CD4-positive, alpha-beta T cell treated with Interleukin-4 for 1 hour (primary cell): ENCODE measurements around the gene TMEM178B.

Experiments
- DNase-seq, 2 donors: peaks; one replicate each; pipeline ENCODE4 v3.0.0-alpha.2; 2020 to 2022

TMEM178B gene

GRCh38 chr7:141265668-141266067 is 191.8 kb downstream of the TMEM178B start:
- no peak for DNase-seq

GRCh38 chr7:141268614-141269013 is 194.8 kb downstream of the TMEM178B start:
- no peak for DNase-seq

DNA sequence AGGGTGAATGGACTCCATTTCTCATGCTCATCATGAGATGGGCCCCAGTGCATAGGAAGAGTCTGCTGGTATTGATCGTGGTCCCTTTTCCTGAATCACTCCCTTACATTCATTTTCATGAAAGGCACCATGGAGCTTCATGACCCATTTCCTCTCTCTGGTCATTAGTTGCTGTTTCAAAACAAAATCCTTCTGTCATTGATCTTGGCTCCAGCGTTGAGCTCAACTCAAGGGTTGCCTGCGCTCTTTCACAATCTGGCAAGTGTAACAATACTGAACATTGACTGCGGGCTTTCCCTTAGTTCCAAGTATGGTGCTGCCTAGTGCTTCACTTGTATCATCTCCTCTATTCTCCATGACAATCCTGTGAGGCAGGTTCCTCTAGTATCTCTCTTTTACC is 197.6 kb downstream of the TMEM178B start:
- DNase-seq, result no peak

DNA sequence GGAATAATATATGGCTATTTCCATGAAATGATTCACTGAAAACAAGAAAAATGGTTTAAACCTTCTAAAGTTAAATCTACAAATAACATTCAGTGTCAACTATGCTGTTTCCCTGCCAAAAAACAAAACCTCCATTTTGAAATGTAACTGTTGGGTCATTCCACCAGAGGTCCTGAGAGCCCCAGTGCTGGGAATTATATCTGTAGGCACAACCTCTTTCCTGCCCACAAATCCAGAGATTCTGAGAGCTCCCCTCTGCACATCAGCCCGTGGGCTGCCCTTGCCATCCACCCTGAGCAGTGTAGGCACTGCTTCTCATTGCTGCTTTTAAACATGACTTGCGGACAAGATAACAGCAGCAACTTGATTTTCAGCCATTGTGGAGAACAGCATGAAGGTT is 198.6 kb downstream of the TMEM178B start:
- DNase-seq, result no peak

GRCh38 chr7:141275350-141275749 is 201.5 kb downstream of the TMEM178B start:
- no peak for DNase-seq

DNA sequence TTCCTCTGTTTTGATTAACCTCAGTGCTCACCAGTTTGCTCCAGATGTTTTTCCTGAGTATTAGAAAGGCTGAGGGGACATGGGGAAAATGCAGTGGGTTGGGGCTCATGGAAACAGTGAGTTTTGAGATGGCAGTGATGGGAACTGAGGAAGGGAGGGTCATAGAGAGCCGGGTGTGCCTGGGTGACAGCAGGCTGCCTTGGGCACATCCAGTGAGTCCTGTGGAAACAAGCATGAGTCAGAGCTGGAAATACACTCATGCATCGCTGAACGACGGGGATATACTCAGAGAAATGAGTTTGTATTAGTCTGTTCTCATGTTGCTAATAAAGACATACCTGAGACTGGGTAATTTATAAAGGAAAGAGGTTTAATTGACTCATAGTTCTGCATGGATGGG is 202.2 kb downstream of the TMEM178B start:
- no peak for DNase-seq

DNA sequence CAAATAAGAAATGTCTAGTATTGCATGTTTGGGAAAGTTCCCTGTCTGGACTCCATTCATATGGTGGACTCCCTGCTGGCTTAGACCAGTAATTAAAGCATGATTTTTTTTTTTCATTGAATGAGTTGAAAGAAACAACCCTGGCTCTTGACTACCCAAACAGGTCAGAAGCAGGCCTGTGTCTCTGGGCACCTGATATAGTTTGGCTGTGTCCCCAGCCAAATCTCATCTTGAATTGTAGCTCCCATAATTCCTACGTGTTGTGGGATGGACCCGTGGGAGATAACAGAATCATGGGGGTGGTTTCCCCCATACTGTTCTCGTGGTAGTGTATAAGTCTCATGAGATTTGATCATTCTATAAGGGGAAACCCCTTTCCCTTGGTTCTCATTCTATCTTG is 206.2 kb downstream of the TMEM178B start:
- no peak for DNase-seq

DNA sequence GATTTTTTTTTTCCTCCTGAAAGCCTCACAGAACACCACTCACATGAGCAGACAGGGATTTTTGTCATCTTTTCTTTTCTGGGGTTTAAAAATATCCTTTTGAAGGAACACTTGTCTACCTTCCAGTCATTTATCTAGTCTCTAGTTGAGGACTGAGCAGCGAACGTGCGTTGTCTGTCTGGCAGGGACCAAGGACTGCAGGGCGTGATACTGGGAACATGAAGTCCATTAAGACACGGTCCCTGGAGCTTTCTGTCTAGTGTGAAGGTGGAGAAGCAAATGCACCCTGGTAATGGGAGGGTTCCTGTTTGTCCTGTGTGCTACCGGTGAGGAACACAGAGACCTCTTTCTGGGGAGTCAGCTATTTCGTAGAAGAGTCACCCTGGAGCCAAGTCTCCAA is 207.4 kb downstream of the TMEM178B start:
- no peak for DNase-seq

DNA sequence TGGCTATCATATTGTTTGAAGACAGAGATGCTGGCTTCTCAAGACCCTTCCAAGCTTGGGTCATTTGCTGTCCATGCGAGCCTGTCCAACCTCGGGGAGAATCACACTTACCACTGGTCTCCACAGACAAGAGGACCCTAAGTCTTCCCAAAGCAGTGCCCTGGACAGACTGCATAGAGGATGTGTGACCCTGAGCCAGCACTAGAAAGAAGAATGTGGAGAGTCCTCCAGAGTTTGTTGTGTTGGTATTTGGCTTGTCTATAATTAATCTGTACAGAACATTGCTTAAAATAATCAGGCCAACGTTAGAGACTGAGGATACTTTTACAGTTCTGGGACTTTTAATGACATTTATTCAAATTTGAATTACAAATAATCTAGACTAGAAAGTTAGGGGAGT is 212.7 kb downstream of the TMEM178B start:
- no peak for DNase-seq

DNA sequence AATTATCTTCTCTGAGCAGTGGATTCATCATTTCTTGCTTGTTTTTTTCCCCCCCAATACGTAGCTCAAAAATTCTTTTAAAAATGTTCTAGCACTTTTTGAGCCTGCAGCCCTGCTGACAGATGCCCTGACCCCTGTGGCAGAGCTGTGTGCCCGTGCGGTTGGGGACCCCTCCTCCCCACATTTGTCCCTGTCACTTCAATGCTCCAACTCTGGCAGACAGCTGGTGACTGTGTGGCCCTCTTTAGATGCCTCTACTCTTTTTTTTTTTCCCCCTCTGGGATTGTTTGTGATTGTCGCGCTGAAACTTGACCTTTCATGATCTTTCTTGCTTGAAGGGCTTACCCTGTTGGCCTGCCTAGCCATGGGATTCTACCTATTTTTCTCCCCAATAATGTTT is 214.1 kb downstream of the TMEM178B start:
- DNase-seq, result no peak

GRCh38 chr7:141288626-141289025 is 214.8 kb downstream of the TMEM178B start:
- DNase-seq, result no peak

DNA sequence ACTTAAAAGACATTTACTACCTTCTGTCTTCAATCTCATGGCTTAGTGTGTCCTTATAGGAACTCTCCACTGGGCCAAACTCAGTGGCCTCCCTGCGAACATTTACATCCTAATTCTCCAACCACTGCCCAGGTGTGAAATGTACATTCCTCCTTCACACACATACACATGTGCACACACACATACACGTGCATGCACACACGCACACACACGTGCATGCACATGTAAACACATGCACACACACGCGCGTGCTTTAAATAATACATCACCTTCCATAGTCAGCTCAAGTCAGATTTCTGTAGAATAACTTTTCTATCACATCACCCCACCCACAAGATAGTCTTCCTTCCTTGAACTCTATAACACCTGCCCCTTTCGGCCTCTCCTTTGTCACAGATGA is 216.5 kb downstream of the TMEM178B start:
- no peak for DNase-seq

- no peak for DNase-seq
Observed at GRCh38 chr7:141290973-141291372, 217.1 kb downstream of the TMEM178B start.

DNA sequence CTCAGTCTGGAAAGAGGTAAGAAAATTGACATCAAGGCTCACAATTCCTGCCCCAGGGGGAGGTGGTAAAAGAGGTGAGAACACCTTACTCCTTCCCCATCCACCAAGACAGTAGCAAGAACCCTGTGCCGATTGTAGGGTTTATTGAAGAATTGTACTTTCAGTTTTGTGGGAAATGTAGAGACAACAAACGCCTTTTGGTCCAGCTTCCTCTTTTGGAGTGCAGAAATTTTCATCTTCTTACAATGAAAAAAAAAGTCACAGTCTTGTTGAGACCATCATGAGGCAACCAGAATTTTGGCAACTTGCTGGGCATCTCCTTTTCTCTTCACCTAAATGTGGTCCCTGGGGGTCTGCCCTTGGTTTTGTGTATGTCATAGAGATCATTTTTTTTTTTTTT is 217.7 kb downstream of the TMEM178B start:
- no peak for DNase-seq

DNA sequence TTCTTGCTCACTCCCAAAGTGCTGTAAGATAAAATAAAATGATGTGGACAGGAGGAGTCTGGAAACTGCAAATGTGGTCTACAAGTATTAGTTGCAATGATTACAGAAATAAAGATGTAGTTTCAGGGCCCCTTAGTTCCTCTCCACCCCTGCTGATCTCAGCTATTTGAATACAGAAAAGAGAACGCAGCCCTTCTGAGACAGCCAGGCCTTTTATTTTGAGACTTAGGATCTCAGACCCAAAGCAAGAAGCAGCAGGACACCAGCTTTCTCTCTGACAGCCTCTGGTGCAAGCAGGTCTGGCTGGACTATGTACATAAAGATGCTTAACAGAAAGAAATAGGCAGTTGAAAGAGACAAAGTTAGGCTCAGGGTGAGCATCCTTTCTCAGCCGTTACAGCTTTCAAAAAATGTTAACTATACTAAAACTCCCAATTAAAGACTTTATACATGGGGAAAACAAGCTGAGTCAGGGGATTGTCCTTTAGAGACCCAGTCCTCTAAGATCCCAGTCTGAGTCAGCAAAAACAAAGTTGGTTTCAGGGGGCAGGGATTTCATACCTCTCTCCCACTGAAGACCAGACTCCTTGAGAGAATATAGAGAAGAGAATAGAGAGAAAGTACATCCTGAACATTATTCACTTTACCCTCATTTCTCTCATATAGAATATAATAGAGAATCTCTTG is 220.4 kb downstream of the TMEM178B start:
- no peak for DNase-seq

- no peak for DNase-seq
Observed at GRCh38 chr7:141295367-141295895, 221.6 kb downstream of the TMEM178B start.

- no peak for DNase-seq
Observed at GRCh38 chr7:141300816-141301215, 227.0 kb downstream of the TMEM178B start.

DNA sequence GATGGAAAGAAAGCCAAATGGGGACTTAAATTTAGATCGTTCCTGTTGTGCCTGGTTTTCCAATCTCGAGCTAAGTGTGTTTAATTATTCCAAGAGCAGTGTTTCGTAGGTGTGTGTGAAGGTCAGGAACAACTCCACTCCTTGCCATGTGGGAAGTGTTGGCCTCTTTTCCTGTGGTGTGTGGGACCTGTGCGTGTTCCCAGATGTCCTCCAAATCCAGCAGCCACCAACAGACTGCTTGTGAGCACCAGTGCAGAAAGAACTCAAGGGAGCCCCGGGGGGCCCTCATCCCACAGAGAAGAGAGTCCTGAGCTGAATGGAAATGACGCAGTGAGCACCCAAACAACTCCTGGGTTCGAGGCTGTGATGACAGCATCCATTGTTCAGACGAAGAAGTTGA is 227.7 kb downstream of the TMEM178B start:
- DNase-seq, result no peak

- no peak for DNase-seq
Observed at GRCh38 chr7:141302617-141303016, 228.8 kb downstream of the TMEM178B start.

- DNase-seq, result no peak
Observed at GRCh38 chr7:141304291-141304690, 230.4 kb downstream of the TMEM178B start.

DNA sequence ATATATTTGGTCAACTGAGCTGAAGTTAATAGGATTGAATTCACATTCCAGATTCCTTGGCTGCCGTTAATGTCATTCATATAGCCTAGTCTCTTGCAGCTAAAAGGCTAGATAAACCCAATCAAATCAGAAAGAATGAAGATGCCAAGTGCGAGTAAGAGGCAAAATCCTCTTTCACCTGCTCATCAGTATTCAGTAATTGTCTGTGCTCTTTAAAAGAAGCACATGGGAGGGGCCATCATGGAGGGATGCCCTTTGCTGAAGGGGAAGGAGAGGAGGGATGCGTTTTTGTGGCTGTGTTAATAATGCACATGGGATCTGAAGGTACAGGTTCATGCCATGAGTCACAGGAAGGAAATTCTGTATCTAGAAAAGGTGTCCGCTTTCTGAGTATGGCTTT is 232.2 kb downstream of the TMEM178B start:
- no peak for DNase-seq

DNA sequence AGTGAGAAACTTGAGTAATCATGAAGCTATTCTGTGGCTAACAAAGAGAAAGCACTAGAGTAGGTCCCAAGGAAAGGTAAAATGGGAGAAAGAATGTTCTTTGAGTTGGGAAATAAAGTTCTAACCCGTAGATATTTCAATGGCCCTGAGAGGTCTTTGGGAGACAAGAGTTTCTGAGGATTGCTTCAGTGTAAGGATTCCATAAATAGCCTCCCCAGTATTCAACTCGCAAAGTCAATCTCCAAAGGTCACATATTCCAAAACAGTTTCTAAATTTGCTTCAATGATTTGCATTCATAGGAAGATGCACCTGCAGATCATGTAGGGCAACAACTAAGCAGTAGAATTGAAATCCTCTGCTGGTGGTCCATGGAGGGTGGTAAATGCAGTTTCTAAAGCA is 238.5 kb downstream of the TMEM178B start:
- DNase-seq, result no peak

DNA sequence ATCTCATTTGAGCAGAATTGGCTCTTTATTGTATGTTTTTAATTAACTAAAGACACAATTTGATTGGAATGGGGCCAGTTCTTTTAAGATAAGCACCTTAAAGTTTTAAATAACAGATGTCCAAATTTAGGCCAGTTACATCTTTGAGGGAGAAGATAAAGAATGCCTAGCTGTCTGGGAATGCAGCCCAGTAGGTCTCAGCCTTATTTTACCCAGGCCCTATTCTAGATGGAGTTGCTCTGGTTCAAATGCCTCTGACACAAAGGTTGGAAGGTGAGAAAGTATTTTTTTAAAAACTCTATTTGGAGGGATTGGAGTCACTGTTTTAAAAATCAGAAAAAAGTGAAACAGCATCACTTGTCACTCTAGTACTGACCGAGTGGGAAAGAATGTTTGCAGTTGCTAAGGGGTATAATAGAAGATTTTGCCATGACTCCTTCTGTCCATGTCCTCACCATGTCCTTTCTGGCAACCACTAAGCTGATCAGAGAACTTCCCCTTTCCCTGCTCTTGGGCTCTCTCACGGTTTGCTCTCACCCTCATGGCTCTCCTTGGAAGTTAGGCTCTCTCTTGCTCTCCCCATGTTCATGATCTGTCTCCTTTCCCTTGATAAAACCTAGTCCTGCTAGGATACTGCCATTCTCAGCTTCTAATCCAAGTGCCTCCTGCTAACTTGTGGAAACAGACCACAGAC is 239.1 kb downstream of the TMEM178B start:
- DNase-seq, result no peak

DNA sequence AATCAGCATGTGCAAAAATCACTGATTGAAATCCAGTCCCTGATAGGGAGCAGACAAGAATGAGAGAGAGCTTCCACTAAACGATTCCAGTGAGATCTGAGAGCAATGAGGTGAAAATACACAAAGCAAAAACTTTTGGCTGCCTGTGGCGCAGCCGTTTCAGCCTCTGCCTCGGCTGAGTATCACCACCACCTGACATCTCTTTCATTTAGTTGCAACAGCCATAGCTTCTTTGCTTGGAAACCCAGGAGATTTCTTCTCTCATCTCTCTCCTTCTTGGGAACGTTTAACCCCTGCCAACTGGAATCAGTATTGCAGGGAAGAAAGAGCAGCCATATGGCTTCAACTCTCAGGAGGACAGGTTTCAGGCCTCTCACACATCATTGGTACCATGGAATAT is 240.0 kb downstream of the TMEM178B start:
- DNase-seq, result no peak
